IMR-90 (cell line): Measurements from ENCODE around the gene DCAF11. TPM values are rescaled to one million over a fixed set of nuclear protein-coding genes. Genes with fewer than 3 reads are reported as not detected.

Experiments
- ATAC-seq: fragments of 200-7000 bp; cut with Tn5 transposase; 2 replicates; pipeline ENCODE4 v1.9.1; 2020; ENCODE audit warnings: low read depth, mild to moderate bottlenecking, moderate library complexity
- BruUV-seq: library from RNA; stranded (reverse); fragments of 400-500 nt; replicated peaks from 2 replicates; lab custom pipeline; 2021; lab: Mats Ljungman, UMichigan
- CTCF ChIA-PET: fragments of 300-600 bp; formaldehyde crosslinking; extraction: SDS; loops from one replicate; lab custom pipeline; 2021; ENCODE audit warnings: antibody characterized with exemption; lab: Yijun Ruan, JAX
- POLR2A ChIA-PET: fragments of 300-600 bp; sonication (Branson Sonifier 250); formaldehyde crosslinking; loops from one replicate; lab custom pipeline; 2022; ENCODE audit warnings: antibody characterized with exemption; ENCODE audit not compliant: unreplicated experiment; lab: Charles Lee
- DNase-seq: peaks from one replicate; pipeline ENCODE4 v3.0.0; 2013
- H2AFZ ChIP-seq: replicated peaks from 2 replicates; pipeline ENCODE3; 2013; ENCODE audit warnings: low read length, mild to moderate bottlenecking; ENCODE audit not compliant: poor library complexity
- H2AK5ac ChIP-seq: 2 replicates; pipeline ENCODE4 v1.6.1; 2013; ENCODE audit warnings: low read depth, low read length, inconsistent platforms
- H2AK9ac ChIP-seq: replicated peaks from 2 replicates; pipeline ENCODE3; 2013; ENCODE audit warnings: mild to moderate bottlenecking, low read depth, low read length, moderate library complexity; ENCODE audit not compliant: poor library complexity
- H2BK120ac ChIP-seq: 2 replicates; pipeline ENCODE4 v1.6.1; 2013; ENCODE audit warnings: low read depth, low read length, inconsistent platforms
- H2BK15ac ChIP-seq: 3 replicates; pipeline ENCODE4 v1.6.1; 2013; ENCODE audit warnings: low read depth, low read length, inconsistent platforms
- H2BK20ac ChIP-seq: 2 replicates; pipeline ENCODE4 v1.6.1; 2013; ENCODE audit warnings: low read depth, mild to moderate bottlenecking, inconsistent platforms, low read length, moderate library complexity
- H2BK5ac ChIP-seq: 2 replicates; pipeline ENCODE4 v1.6.1; 2013; ENCODE audit warnings: mild to moderate bottlenecking, low read depth, low read length, inconsistent platforms; ENCODE audit not compliant: poor library complexity, severe bottlenecking
- H3K14ac ChIP-seq: replicated peaks from 2 replicates; pipeline ENCODE4 v1.6.1; 2013; ENCODE audit warnings: low read depth, low read length, inconsistent platforms
- H3K18ac ChIP-seq: 2 replicates; pipeline ENCODE4 v1.6.1; 2013; ENCODE audit warnings: low read depth, low read length, control low read depth
- H3K23ac ChIP-seq: 2 replicates; pipeline ENCODE4 v1.6.1; 2013; ENCODE audit warnings: low read depth, low read length, inconsistent platforms
- H3K27ac ChIP-seq: 2 replicates; pipeline ENCODE4 v1.5.1; 2013; ENCODE audit warnings: mild to moderate bottlenecking, control low read depth, low read length; ENCODE audit not compliant: insufficient read depth
- H3K27me3 ChIP-seq: 2 replicates; pipeline ENCODE4 v1.6.1; 2013; ENCODE audit warnings: low read length; ENCODE audit not compliant: control insufficient read depth, insufficient read depth
- H3K36me3 ChIP-seq: 2 replicates; pipeline ENCODE4 v1.6.1; 2013; ENCODE audit warnings: low read length, mixed read lengths; ENCODE audit not compliant: control insufficient read depth, insufficient read depth
- H3K4ac ChIP-seq: 2 replicates; pipeline ENCODE4 v1.6.1; 2013; ENCODE audit warnings: low read depth, low read length, inconsistent platforms
- H3K4me1 ChIP-seq: 2 replicates; pipeline ENCODE4 v1.6.1; 2013; ENCODE audit warnings: low read length, mixed read lengths; ENCODE audit not compliant: control insufficient read depth, insufficient read depth
- H3K4me2 ChIP-seq: 2 replicates; pipeline ENCODE4 v1.6.1; 2013; ENCODE audit warnings: low read depth, mild to moderate bottlenecking, control low read depth, low read length, moderate library complexity
- H3K4me3 ChIP-seq: 2 replicates; pipeline ENCODE4 v1.5.1; 2013; ENCODE audit warnings: low read depth, mild to moderate bottlenecking, control low read depth, low read length, moderate library complexity; ENCODE audit not compliant: insufficient read depth
- H3K56ac ChIP-seq: 2 replicates; pipeline ENCODE4 v1.6.1; 2013; ENCODE audit warnings: low read length, inconsistent platforms; ENCODE audit not compliant: insufficient read depth; ENCODE audit errors: extremely low read depth
- H3K79me1 ChIP-seq, 2 experiments: 2 replicates each; pipeline ENCODE4 v1.6.1; 2013; ENCODE audit warnings: low read length in 2 of 2, inconsistent platforms in 1 of 2, low read depth in 1 of 2
- H3K9ac ChIP-seq: 2 replicates; pipeline ENCODE4 v1.6.1; 2013; ENCODE audit warnings: low read depth, low read length, control low read depth
- H3K9me1 ChIP-seq: 2 replicates; pipeline ENCODE4 v1.6.1; 2013; ENCODE audit warnings: low read length, inconsistent platforms; ENCODE audit not compliant: insufficient read depth
- H3K9me3 ChIP-seq: 2 replicates; pipeline ENCODE4 v1.6.1; 2013; ENCODE audit warnings: low read length; ENCODE audit not compliant: control insufficient read depth, insufficient read depth
- H4K20me1 ChIP-seq: 2 replicates; pipeline ENCODE4 v1.6.1; 2013; ENCODE audit warnings: low read length, inconsistent platforms; ENCODE audit not compliant: insufficient read depth
- H4K5ac ChIP-seq: 2 replicates; pipeline ENCODE4 v1.6.1; 2013; ENCODE audit warnings: mild to moderate bottlenecking, low read depth, low read length, control low read depth
- H4K8ac ChIP-seq, 2 experiments: 2 replicates each; pipeline ENCODE4 v1.6.1; 2013; ENCODE audit warnings: low read depth in 2 of 2, low read length in 2 of 2, control low read depth in 1 of 2, inconsistent platforms in 1 of 2
- H4K91ac ChIP-seq: 2 replicates; pipeline ENCODE4 v1.6.1; 2013; ENCODE audit warnings: low read depth, low read length, inconsistent platforms; ENCODE audit not compliant: insufficient read depth
- BHLHE40 ChIP-seq: fragments of 150-350 bp; IDR thresholded peaks from 2 replicates; pipeline ENCODE4 v1.6.1; 2016; ENCODE audit warnings: mild to moderate bottlenecking, low read depth, low read length
- CHD1 ChIP-seq: IDR thresholded peaks from 2 replicates; pipeline ENCODE4 v1.6.1; 2012; ENCODE audit warnings: low read depth, low read length, improper control_type of control experiment
- POLR2A ChIP-seq: IDR thresholded peaks from 2 replicates; pipeline ENCODE4 v1.6.1; 2012; ENCODE audit warnings: mild to moderate bottlenecking, low read depth, low read length
- RAD21 ChIP-seq: IDR thresholded peaks from 2 replicates; pipeline ENCODE4 v1.6.1; 2012; ENCODE audit warnings: low read length, improper control_type of control experiment
- RCOR1 ChIP-seq: IDR thresholded peaks from 2 replicates; pipeline ENCODE4 v1.6.1; 2012; ENCODE audit warnings: mild to moderate bottlenecking, low read length, improper control_type of control experiment; ENCODE audit not compliant: insufficient replicate concordance
- WGBS, 2 experiments: methylation state at CpG; one replicate each; pipeline versions ENCODE4 v1.1.5 to v1.1.7; 2013; ENCODE audit warnings: missing lambda C conversion rate in 2 of 2; ENCODE audit not compliant: insufficient read length in 1 of 2; ENCODE audit errors: extremely low coverage in 2 of 2; 5-methylcytosine and 5-hydroxymethylcytosine counted together
- dilution Hi-C: fragments of 300-500 bp; cut with HindIII; formaldehyde crosslinking; loops from one replicate; pipeline ENCODE4 v1.14.3; 2018; ENCODE audit warnings: low sequenced_read_pairs; ENCODE audit not compliant: unreplicated experiment
- in situ Hi-C: fragments of 300-500 bp; cut with MboI; formaldehyde crosslinking; loops from 3 replicates; pipeline ENCODE4 v1.14.3; 2019; ENCODE audit warnings: low sequenced_read_pairs, inconsistent platforms, mixed read lengths
- intact Hi-C: fragments of 100-400 bp; cut with micrococcal nuclease; formaldehyde crosslinking; loops from 2 replicates; pipeline ENCODE4 v1.10.0; 2022
- polyA plus RNA-seq, 3 experiments: library from polyadenylated mRNA; depleted of rRNA; stranded (reverse); fragments of >200 nt; gene quantifications; 2 replicates each; pipeline ENCODE4 v1.2.3, GENCODE V29; 2012; ENCODE audit warnings: low replicate concordance in 1 of 3
- total RNA-seq: library from RNA; depleted of rRNA; stranded (reverse); fragments of >200 nt; gene quantifications from 2 replicates; pipeline ENCODE4 v1.2.3, GENCODE V29; 2012
- TF ChIP-seq, protein P1 (sequence below): fragments of 150-350 bp; IDR thresholded peaks from 2 replicates; pipeline ENCODE4 v1.6.1; 2016; ENCODE audit warnings: low read depth, mild to moderate bottlenecking, low read length, moderate library complexity, borderline replicate concordance
- TF ChIP-seq, protein P2 (sequence below): fragments of 150-350 bp; IDR thresholded peaks from 2 replicates; pipeline ENCODE4 v1.6.1; 2017; ENCODE audit warnings: mild to moderate bottlenecking, antibody characterized with exemption, low read length, low read depth
- TF ChIP-seq, protein P3 (sequence below): conservative IDR thresholded peaks from 2 replicates; pipeline ENCODE4 v1.5.1; 2012; ENCODE audit warnings: mild to moderate bottlenecking, low read depth, low read length, improper control_type of control experiment

Gene DCAF11
- total and polyA plus RNA-seq, 2 of the 4 experiments (the other 2 are of a cell fraction): 21.0 to 52.0 TPM

DNA sequence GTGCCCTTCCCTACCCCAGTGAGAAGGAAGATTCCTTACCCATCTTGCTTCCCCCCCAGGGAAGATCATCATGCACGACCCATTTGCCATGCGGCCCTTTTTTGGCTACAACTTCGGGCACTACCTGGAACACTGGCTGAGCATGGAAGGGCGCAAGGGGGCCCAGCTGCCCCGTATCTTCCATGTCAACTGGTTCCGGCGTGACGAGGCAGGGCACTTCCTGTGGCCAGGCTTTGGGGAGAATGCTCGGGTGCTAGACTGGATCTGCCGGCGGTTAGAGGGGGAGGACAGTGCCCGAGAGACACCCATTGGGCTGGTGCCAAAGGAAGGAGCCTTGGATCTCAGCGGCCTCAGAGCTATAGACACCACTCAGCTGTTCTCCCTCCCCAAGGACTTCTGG, 11.1 kb upstream of the DCAF11 start:
- H2AK9ac ChIP-seq: no peak overlapping the region
- no TSS peak for BruUV-seq
- H3K14ac ChIP-seq: no peak overlapping the region
- H3K4me1 ChIP-seq: no peaks in the 10 kb centered on the region
- TF ChIP-seq RCOR1: no peak
- TF ChIP-seq, protein P1, sequence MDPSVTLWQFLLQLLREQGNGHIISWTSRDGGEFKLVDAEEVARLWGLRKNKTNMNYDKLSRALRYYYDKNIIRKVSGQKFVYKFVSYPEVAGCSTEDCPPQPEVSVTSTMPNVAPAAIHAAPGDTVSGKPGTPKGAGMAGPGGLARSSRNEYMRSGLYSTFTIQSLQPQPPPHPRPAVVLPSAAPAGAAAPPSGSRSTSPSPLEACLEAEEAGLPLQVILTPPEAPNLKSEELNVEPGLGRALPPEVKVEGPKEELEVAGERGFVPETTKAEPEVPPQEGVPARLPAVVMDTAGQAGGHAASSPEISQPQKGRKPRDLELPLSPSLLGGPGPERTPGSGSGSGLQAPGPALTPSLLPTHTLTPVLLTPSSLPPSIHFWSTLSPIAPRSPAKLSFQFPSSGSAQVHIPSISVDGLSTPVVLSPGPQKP: no peak
- TF ChIP-seq CHD1: no peak
- no peak for TF ChIP-seq RAD21
- TF ChIP-seq BHLHE40: no peak
- TF ChIP-seq, protein P2, sequence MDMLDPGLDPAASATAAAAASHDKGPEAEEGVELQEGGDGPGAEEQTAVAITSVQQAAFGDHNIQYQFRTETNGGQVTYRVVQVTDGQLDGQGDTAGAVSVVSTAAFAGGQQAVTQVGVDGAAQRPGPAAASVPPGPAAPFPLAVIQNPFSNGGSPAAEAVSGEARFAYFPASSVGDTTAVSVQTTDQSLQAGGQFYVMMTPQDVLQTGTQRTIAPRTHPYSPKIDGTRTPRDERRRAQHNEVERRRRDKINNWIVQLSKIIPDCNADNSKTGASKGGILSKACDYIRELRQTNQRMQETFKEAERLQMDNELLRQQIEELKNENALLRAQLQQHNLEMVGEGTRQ: no peak
- no peak for TF ChIP-seq POLR2A
- TF ChIP-seq, protein P3, sequence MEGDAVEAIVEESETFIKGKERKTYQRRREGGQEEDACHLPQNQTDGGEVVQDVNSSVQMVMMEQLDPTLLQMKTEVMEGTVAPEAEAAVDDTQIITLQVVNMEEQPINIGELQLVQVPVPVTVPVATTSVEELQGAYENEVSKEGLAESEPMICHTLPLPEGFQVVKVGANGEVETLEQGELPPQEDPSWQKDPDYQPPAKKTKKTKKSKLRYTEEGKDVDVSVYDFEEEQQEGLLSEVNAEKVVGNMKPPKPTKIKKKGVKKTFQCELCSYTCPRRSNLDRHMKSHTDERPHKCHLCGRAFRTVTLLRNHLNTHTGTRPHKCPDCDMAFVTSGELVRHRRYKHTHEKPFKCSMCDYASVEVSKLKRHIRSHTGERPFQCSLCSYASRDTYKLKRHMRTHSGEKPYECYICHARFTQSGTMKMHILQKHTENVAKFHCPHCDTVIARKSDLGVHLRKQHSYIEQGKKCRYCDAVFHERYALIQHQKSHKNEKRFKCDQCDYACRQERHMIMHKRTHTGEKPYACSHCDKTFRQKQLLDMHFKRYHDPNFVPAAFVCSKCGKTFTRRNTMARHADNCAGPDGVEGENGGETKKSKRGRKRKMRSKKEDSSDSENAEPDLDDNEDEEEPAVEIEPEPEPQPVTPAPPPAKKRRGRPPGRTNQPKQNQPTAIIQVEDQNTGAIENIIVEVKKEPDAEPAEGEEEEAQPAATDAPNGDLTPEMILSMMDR: no peak
- H3K4me3 ChIP-seq: no peak overlapping the region
- 92% methylated on average over 9 of the region's 13 CpGs; no CpG with 5 or more reads in 1 of the 2 experiments for WGBS, 2 experiments
- dilution Hi-C loops: no loop called here
- H3K4ac ChIP-seq: no peak overlapping the region
- CTCF ChIA-PET: interaction anchor here (1.5 kb wide), 1 partner anchor 23 kb away, joined by 3 read pairs; no protein-coding TSS in a partner anchor
- no peak overlapping the region for H4K8ac ChIP-seq
- H4K5ac ChIP-seq: no peak overlapping the region
- in situ Hi-C loops: no loop called here
- H3K18ac ChIP-seq: no peak overlapping the region
- no peak overlapping the region for H2BK20ac ChIP-seq
- H4K91ac ChIP-seq: no peak overlapping the region
- H3K27ac ChIP-seq: no peak overlapping the region
- no peaks in the 10 kb centered on the region for H3K27me3 ChIP-seq
- H3K9me3 ChIP-seq: no peaks in the 10 kb centered on the region; the same call in 1 of the 2 replicates
- no peak overlapping the region for H3K9ac ChIP-seq
- no peak for ATAC-seq
- H3K23ac ChIP-seq: no peak overlapping the region
- H4K20me1 ChIP-seq: peaks cover 6% of the 10 kb centered on the region; the same call in 1 of the 2 replicates
- no peak for DNase-seq
- no peak overlapping the region for H3K4me2 ChIP-seq
- H2AK5ac ChIP-seq: no peak overlapping the region
- H2BK15ac ChIP-seq: no peak overlapping the region
- H3K9me1 ChIP-seq: peaks cover 8% of the 10 kb centered on the region; the same call in 1 of the 2 replicates
- intact Hi-C loops: no loop called here
- H2BK5ac ChIP-seq: no peak overlapping the region
- H3K79me1 ChIP-seq: peaks cover 0 to 8% of the 10 kb centered on the region in 2 experiments; a peak in 1 of 4 replicates
- POLR2A ChIA-PET: no interaction called here
- peaks cover 40% of the 10 kb centered on the region for H3K36me3 ChIP-seq
- H2BK120ac ChIP-seq: no peak overlapping the region
- H3K56ac ChIP-seq: no peak overlapping the region
- no peak overlapping the region for H2AFZ ChIP-seq
